CD4-positive, alpha-beta memory T cell (primary cell): ENCODE measurements around the gene NLN. TPM values are rescaled to one million over a fixed set of nuclear protein-coding genes. Genes with fewer than 3 reads are reported as not detected.
"Not testable (repeated sequence)": the region's sequence is repeated elsewhere in the genome, so short reads cannot be mapped to it uniquely, and the experiment has no call there.

Experiments
- CTCF ChIA-PET: fragments of 350-600 bp; sonication (Branson Sonifier 250); formaldehyde crosslinking; loops from one replicate; lab custom pipeline; 2021; ENCODE audit warnings: inconsistent platforms; ENCODE audit not compliant: partially characterized antibody; lab: Charles Lee
- POLR2A ChIA-PET: fragments of 350-600 bp; sonication (Branson Sonifier 250); formaldehyde crosslinking; loops from one replicate; lab custom pipeline; 2021; ENCODE audit not compliant: partially characterized antibody; lab: Charles Lee
- DNase-seq, 5 donors: peaks; one replicate each; pipeline versions ENCODE4 v3.0.0 to v3.0.0-alpha.2; 2020 to 2022; ENCODE audit warnings: mixed read lengths in 1 of 5
- H3K27ac ChIP-seq: one replicate; pipeline ENCODE4 v1.7.0; 2013; ENCODE audit warnings: low read depth, low read length
- H3K27me3 ChIP-seq: 2 replicates; pipeline ENCODE4 v1.7.0; 2013; ENCODE audit warnings: mild to moderate bottlenecking, low read length, moderate library complexity; ENCODE audit not compliant: insufficient read depth
- H3K36me3 ChIP-seq: 2 replicates; pipeline ENCODE4 v1.7.0; 2013; ENCODE audit warnings: mild to moderate bottlenecking, low read length, moderate library complexity; ENCODE audit not compliant: insufficient read depth
- H3K4me1 ChIP-seq: 2 replicates; pipeline ENCODE4 v1.7.0; 2013; ENCODE audit warnings: mild to moderate bottlenecking, low read length, moderate library complexity; ENCODE audit not compliant: insufficient read depth
- H3K4me3 ChIP-seq, 2 donors: one replicate each; pipeline ENCODE4 v1.7.0; 2013; ENCODE audit warnings: low read length in 2 of 2, mild to moderate bottlenecking in 1 of 2
- H3K9me3 ChIP-seq, 2 donors: one replicate each; pipeline ENCODE4 v1.7.0; 2013; ENCODE audit warnings: low read length in 2 of 2, control low read depth in 1 of 2; ENCODE audit not compliant: control insufficient read depth in 1 of 2
- H3K27ac Mint-ChIP-seq, 7 donors: one replicate each; pipeline ENCODE4 v1.8.0; 2020 to 2021; ENCODE audit warnings: mixed read lengths in 7 of 7, mild to moderate bottlenecking in 6 of 7, inconsistent platforms in 3 of 7, moderate library complexity in 3 of 7
- H3K27me3 Mint-ChIP-seq, 2 donors: one replicate each; pipeline ENCODE4 v1.8.0; 2020 to 2021; ENCODE audit warnings: mixed read lengths in 2 of 2
- H3K36me3 Mint-ChIP-seq, 2 donors: one replicate each; pipeline ENCODE4 v1.8.0; 2020 to 2021; ENCODE audit warnings: mixed read lengths in 2 of 2, inconsistent platforms in 1 of 2, mild to moderate bottlenecking in 1 of 2
- H3K4me1 Mint-ChIP-seq, 4 donors: one replicate each; pipeline ENCODE4 v1.8.0; 2020 to 2021; ENCODE audit warnings: mixed read lengths in 4 of 4, mild to moderate bottlenecking in 1 of 4
- H3K4me3 Mint-ChIP-seq, 8 donors: one replicate each; pipeline ENCODE4 v1.8.0; 2020 to 2021; ENCODE audit warnings: mixed read lengths in 8 of 8, mild to moderate bottlenecking in 7 of 8, moderate library complexity in 6 of 8, inconsistent platforms in 3 of 8
- H3K9me3 Mint-ChIP-seq, 8 donors: one replicate each; pipeline ENCODE4 v1.8.0; 2020 to 2021; ENCODE audit warnings: mixed read lengths in 8 of 8, mild to moderate bottlenecking in 5 of 8, inconsistent platforms in 3 of 8, moderate library complexity in 1 of 8
- intact Hi-C: fragments of 100-400 bp; cut with micrococcal nuclease; formaldehyde crosslinking; loops from one replicate; pipeline ENCODE4 v1.15.1; 2023
- polyA plus RNA-seq, 2 donors: library from polyadenylated mRNA; unstranded; fragments of 300-500 nt; fragmentation: Illumina TruSeq; gene quantifications; one replicate each; pipeline ENCODE4 v1.2.3, GENCODE V29; 2021
- total RNA-seq, 2 experiments: library from RNA; stranded (reverse); gene quantifications; one replicate each; pipeline ENCODE4 v1.2.3, GENCODE V29; 2021

The NLN gene
- total and polyA plus RNA-seq, 4 experiments from 2014 or later: 2.3 to 3.5 (median 2.6) TPM

GRCh38 chr5:65805089-65805488, 83.1 kb downstream of the NLN start:
- DNase-seq: no peak
- Histone ChIP-seq H3K9me3 (no peaks in the 10 kb centered on the region), H3K36me3 (no peaks in the 10 kb centered on the region), H3K4me3 (no peak overlapping the region), H3K27me3 (no peaks in the 10 kb centered on the region), H3K27ac (no peak overlapping the region), H3K4me1 (peaks cover 11% of the 10 kb centered on the region)
- H3K4me1 Mint-ChIP-seq: peaks cover 10 to 18% (median 15%) of the 10 kb centered on the region in 4 donors
- H3K9me3 Mint-ChIP-seq: peaks cover 0 to 4% (median under 1%) of the 10 kb centered on the region in 8 donors
- no peaks in the 10 kb centered on the region for H3K27me3 Mint-ChIP-seq
- ChIA-PET POLR2A (no interaction called here), CTCF (interaction anchor here (0.9 kb wide), 1 partner anchor 61 kb away, joined by 3 read pairs; no protein-coding TSS in a partner anchor)
- peak overlapping the region in 2 of 7 donors; percentile 27 to 43 for H3K27ac Mint-ChIP-seq
- intact Hi-C loops: loop anchor here (10.0 kb wide), 1 partner anchor 60 kb away; no protein-coding TSS in a partner anchor
- H3K4me3 Mint-ChIP-seq: no peak overlapping the region
- peaks cover 2 to 10% of the 10 kb centered on the region in 2 donors for H3K36me3 Mint-ChIP-seq

DNA sequence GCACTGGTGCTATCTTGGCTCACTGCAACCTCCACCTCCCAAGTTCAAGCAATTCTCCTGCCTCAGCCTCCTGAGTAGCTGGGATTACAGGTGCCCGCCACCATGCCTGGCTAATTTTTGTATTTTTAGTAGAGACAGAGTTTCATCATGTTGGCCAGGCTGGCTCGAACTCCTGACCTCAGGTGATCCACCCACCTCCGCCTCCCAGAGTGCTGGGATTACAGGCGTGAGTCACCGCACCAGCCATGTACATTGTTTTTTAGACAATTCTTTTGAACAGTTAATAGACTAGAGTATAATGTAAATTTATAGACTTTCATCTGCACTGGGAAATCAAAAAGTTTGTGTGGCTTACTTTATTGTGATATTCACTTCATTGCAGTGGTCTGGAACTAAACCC, 85.5 kb downstream of the NLN start:
- POLR2A ChIA-PET, CTCF ChIA-PET, H3K9me3 Mint-ChIP-seq, H3K27me3 ChIP-seq, H3K27me3 Mint-ChIP-seq, DNase-seq, H3K27ac Mint-ChIP-seq, H3K4me3 Mint-ChIP-seq, H3K27ac ChIP-seq, H3K36me3 ChIP-seq, H3K9me3 ChIP-seq, H3K4me3 ChIP-seq: not testable (repeated sequence)
- intact Hi-C loops: loop anchor here (10.0 kb wide), 1 partner anchor 57 kb away; no protein-coding TSS in a partner anchor
- Mint-ChIP-seq H3K4me1 (peaks cover 12 to 22% (median 15%) of the 10 kb centered on the region in 4 donors), H3K36me3 (peaks cover 2 to 12% of the 10 kb centered on the region in 2 donors)
- peaks cover 15% of the 10 kb centered on the region for H3K4me1 ChIP-seq

DNA sequence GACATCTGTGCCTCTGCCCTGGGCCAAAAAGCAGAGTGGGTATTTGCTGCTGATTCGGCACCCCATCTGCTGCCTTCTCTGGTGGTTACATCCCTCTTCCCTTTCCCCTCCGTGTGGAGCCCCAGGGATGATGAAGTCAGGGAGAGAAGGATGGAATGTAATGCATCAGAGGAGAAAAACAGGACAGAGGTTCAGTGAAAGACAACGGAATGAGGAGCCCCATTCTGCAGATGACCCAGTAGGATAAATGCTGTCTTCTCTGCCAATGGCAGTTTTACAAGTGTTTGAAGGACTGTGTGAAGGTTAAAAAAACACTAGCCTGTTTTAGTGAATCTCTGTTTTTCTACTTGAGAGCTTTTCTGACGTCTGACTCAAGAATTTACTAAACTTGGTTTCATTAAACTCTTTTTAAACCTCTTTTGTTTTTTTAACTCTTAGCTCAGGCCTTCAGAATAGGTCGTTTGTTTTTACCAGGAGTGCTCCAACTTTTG, 86.3 kb downstream of the NLN start:
- CTCF ChIA-PET: no interaction called here
- DNase-seq: no peak
- Mint-ChIP-seq H3K4me3 (no peak overlapping the region), H3K4me1 (peaks cover 17 to 29% (median 21%) of the 10 kb centered on the region in 4 donors), H3K36me3 (peaks cover 2 to 16% of the 10 kb centered on the region in 2 donors), H3K9me3 (peaks cover 0 to 4% (median 0%) of the 10 kb centered on the region in 8 donors), H3K27me3 (no peaks in the 10 kb centered on the region), H3K27ac (no peak overlapping the region)
- Histone ChIP-seq H3K4me3 (no peak overlapping the region), H3K27ac (no peak overlapping the region), H3K4me1 (peaks cover 23% of the 10 kb centered on the region), H3K27me3 (no peaks in the 10 kb centered on the region), H3K9me3 (no peaks in the 10 kb centered on the region), H3K36me3 (no peaks in the 10 kb centered on the region)
- POLR2A ChIA-PET: no interaction called here
- intact Hi-C loops: loop anchor here (10.0 kb wide), 1 partner anchor 57 kb away; no protein-coding TSS in a partner anchor

DNA sequence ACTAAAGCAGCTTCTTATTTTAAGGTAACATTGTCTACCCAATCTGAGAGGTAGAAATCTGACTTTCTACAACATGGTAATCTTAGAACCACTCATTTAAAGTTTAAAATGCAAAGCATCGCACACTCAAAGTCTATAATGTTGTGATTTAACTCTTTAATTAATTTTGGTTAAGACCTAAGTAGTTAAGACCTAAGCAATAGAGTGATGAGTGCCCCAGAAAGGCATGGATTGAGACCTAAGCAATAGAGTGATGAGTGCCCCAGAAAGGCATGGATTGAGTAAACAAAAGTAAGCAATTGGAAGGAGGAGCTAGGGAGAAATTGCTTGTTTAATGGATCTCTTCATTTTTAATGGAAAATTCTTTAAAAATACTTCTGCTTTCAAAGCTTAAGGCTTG, 86.8 kb downstream of the NLN start:
- Mint-ChIP-seq H3K36me3 (peaks cover 2 to 16% of the 10 kb centered on the region in 2 donors), H3K4me3 (no peak overlapping the region), H3K27me3 (no peaks in the 10 kb centered on the region), H3K9me3 (peaks cover 0 to 4% (median 0%) of the 10 kb centered on the region in 8 donors), H3K4me1 (peaks cover 13 to 27% (median 20%) of the 10 kb centered on the region in 4 donors), H3K27ac (no peak overlapping the region)
- peaks cover 18% of the 10 kb centered on the region for H3K4me1 ChIP-seq
- H3K27me3 ChIP-seq: no peaks in the 10 kb centered on the region
- H3K27ac ChIP-seq: no peak overlapping the region
- DNase-seq: no peak
- H3K4me3 ChIP-seq: no peak overlapping the region
- ChIA-PET CTCF (no interaction called here), POLR2A (no interaction called here)
- no peaks in the 10 kb centered on the region for H3K9me3 ChIP-seq
- no peaks in the 10 kb centered on the region for H3K36me3 ChIP-seq
- intact Hi-C loops: loop anchor here (10.0 kb wide), 1 partner anchor 56 kb away; no protein-coding TSS in a partner anchor

DNA sequence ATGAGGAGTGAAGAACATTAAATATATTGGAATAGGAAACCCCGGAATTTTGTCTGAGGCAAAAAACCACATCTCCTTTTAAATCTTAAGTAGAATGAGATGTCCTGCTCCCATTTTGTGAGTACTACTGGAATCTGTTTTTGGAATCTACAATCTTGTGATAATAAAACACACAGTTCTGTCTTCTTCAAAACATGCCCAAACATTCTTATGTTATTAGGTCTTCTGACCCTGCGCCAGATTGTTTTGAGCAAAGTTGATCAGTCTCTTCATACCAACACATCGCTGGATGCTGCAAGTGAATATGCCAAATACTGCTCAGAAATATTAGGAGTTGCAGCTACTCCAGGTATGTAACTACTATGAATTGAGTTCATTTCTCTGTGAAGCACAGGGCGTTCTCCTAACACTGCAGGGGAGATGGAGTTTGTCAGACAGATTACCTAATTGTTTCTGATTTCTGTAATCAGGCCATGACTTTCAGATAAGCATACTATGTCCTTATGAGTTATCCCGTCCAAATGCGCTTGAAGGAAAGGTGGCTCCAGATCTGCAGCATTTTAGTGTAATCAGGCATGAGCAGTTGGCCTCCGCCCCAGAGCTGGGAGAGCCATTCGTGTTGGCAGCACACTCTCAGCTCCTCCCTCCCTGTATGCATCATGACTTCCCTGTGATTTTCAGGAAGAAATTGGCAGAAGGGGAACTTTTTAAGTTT, 88.0 kb downstream of the NLN start:
- CTCF ChIA-PET: no interaction called here
- Histone ChIP-seq H3K4me3 (no peak overlapping the region), H3K27me3 (no peaks in the 10 kb centered on the region), H3K36me3 (no peaks in the 10 kb centered on the region), H3K4me1 (peaks cover 11% of the 10 kb centered on the region), H3K27ac (no peak overlapping the region), H3K9me3 (no peaks in the 10 kb centered on the region)
- POLR2A ChIA-PET: no interaction called here
- H3K9me3 Mint-ChIP-seq: peaks cover 0 to 4% (median 0%) of the 10 kb centered on the region in 8 donors
- H3K36me3 Mint-ChIP-seq: peaks cover 0 to 21% of the 10 kb centered on the region in 2 donors
- no peak overlapping the region for H3K4me3 Mint-ChIP-seq
- H3K27ac Mint-ChIP-seq: no peak overlapping the region
- no peaks in the 10 kb centered on the region for H3K27me3 Mint-ChIP-seq
- DNase-seq: no peak
- intact Hi-C loops: loop anchor here (10.0 kb wide), 1 partner anchor 55 kb away; no protein-coding TSS in a partner anchor
- H3K4me1 Mint-ChIP-seq: peaks cover 6 to 15% (median 12%) of the 10 kb centered on the region in 4 donors

GRCh38 chr5:65811004-65811403, 89.0 kb downstream of the NLN start:
- Mint-ChIP-seq H3K27ac (no peak overlapping the region), H3K36me3 (peaks cover 0 to 29% of the 10 kb centered on the region in 2 donors), H3K9me3 (peaks cover 0 to 2% (median 0%) of the 10 kb centered on the region in 8 donors), H3K27me3 (no peaks in the 10 kb centered on the region), H3K4me3 (no peak overlapping the region), H3K4me1 (peaks cover 4 to 12% (median 10%) of the 10 kb centered on the region in 4 donors)
- Histone ChIP-seq H3K9me3 (no peaks in the 10 kb centered on the region), H3K27ac (no peak overlapping the region), H3K36me3 (no peaks in the 10 kb centered on the region), H3K4me1 (peaks cover 11% of the 10 kb centered on the region), H3K27me3 (no peaks in the 10 kb centered on the region), H3K4me3 (no peak overlapping the region)
- intact Hi-C loops: no loop called here
- POLR2A ChIA-PET: no interaction called here
- no peak for DNase-seq
- CTCF ChIA-PET: no interaction called here

DNA sequence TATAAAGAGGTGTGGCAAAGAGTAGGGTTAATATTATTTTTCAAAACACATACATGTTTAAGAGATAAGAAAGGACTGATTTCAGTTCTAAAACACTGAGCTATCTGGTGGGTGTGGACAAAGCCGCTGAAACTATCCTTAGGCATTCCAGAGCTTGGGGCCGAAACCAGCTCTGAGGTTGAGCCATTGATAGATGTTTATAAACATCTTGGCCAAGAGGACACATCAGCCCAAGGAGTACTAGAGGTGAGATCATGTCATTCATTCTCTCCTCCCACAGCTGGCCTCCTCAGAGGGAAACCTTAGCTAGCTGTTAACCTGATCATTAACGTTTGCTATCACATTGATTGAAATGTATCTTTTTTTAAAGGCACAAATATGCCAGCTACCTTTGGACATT, 89.9 kb downstream of the NLN start:
- Histone ChIP-seq H3K36me3 (no peaks in the 10 kb centered on the region), H3K4me1 (peaks cover 11% of the 10 kb centered on the region), H3K9me3 (no peaks in the 10 kb centered on the region), H3K4me3 (no peak overlapping the region), H3K27me3 (no peaks in the 10 kb centered on the region), H3K27ac (no peak overlapping the region)
- Mint-ChIP-seq H3K27me3 (no peaks in the 10 kb centered on the region), H3K9me3 (no peaks in the 10 kb centered on the region), H3K36me3 (peaks cover 0 to 29% of the 10 kb centered on the region in 2 donors), H3K4me1 (peaks cover 4 to 12% (median 10%) of the 10 kb centered on the region in 4 donors), H3K27ac (no peak overlapping the region), H3K4me3 (no peak overlapping the region)
- no peak for DNase-seq
- intact Hi-C loops: no loop called here
- ChIA-PET CTCF (interaction anchor here (0.6 to 1.3 kb wide), 2 partner anchors 9 to 1033 kb away, joined by 3 to 4 read pairs; no protein-coding TSS in a partner anchor), POLR2A (no interaction called here)
